Neural cell (in vitro differentiated cells): ENCODE data around the gene SLIT3. TPM values are rescaled to one million over a fixed set of nuclear protein-coding genes. Genes with fewer than 3 reads are reported as not detected.

Source experiments
- H2AFZ ChIP-seq: fragments of 200-600, 300-800 bp; sonication (generic), shearing (Covaris generic); 2 replicates; pipeline ENCODE4 v1.6.0; 2014; ENCODE audit warnings: low read depth, mild to moderate bottlenecking, antibody characterized with exemption, low read length, moderate library complexity
- H3F3A ChIP-seq: fragments of 200-600 bp; shearing (Covaris generic); 2 replicates; pipeline ENCODE4 v1.6.1; 2016; ENCODE audit warnings: mild to moderate bottlenecking, moderate library complexity, mixed read lengths, antibody characterized with exemption, low read length; ENCODE audit not compliant: insufficient read depth, poor library complexity, severe bottlenecking
- H3K27ac ChIP-seq: fragments of 200-600, 300-800 bp; sonication (generic), shearing (Covaris generic); 2 replicates; pipeline ENCODE4 v1.5.1; 2014; ENCODE audit warnings: mild to moderate bottlenecking, low read length, moderate library complexity
- H3K27me3 ChIP-seq: fragments of 300-800, 200-600 bp; sonication (generic), shearing (Covaris generic); 2 replicates; pipeline ENCODE4 v1.6.0; 2014; ENCODE audit warnings: mild to moderate bottlenecking, low read depth, low read length, moderate library complexity; ENCODE audit not compliant: insufficient read depth
- H3K36me3 ChIP-seq: fragments of 300-800, 200-600 bp; sonication (generic), shearing (Covaris generic); 2 replicates; pipeline ENCODE4 v1.5.1; 2014; ENCODE audit warnings: mild to moderate bottlenecking, antibody characterized with exemption, low read length, moderate library complexity; ENCODE audit not compliant: insufficient read depth
- H3K4me2 ChIP-seq: fragments of 300-800, 200-600 bp; sonication (generic), shearing (Covaris generic); 2 replicates; pipeline ENCODE4 v1.6.0; 2014; ENCODE audit warnings: mild to moderate bottlenecking, low read length
- H3K4me3 ChIP-seq: fragments of 300-800, 200-600 bp; sonication (generic), shearing (Covaris generic); 2 replicates; pipeline ENCODE4 v1.5.1; 2014; ENCODE audit warnings: mild to moderate bottlenecking, low read length, moderate library complexity
- H3K79me2 ChIP-seq: fragments of 200-600 bp; shearing (Covaris generic); replicated peaks from 2 replicates; pipeline ENCODE4 v1.6.0; 2014; ENCODE audit warnings: mild to moderate bottlenecking, low read length, moderate library complexity; ENCODE audit not compliant: insufficient read depth
- H3K9ac ChIP-seq: fragments of 300-800, 200-600 bp; sonication (generic), shearing (Covaris generic); 2 replicates; pipeline ENCODE4 v1.6.1; 2016; ENCODE audit warnings: mild to moderate bottlenecking, low read length, mixed read lengths
- H3K9me2 ChIP-seq: fragments of 200-600 bp; shearing (Covaris generic); 2 replicates; pipeline ENCODE4 v1.6.1; 2016; ENCODE audit warnings: mild to moderate bottlenecking, low read length, mixed read lengths; ENCODE audit not compliant: insufficient read depth
- H3K9me3 ChIP-seq: fragments of 200-600, 300-800 bp; sonication (generic), shearing (Covaris generic); 2 replicates; pipeline ENCODE4 v1.6.1; 2016; ENCODE audit warnings: mild to moderate bottlenecking, mixed run types, low read length, moderate library complexity, mixed read lengths
- H4K20me1 ChIP-seq: fragments of 200-600 bp; shearing (Covaris generic); 2 replicates; pipeline ENCODE4 v1.6.1; 2016; ENCODE audit warnings: mild to moderate bottlenecking, mixed run types; ENCODE audit not compliant: insufficient read depth
- CTCF ChIP-seq: fragments of 450-650 bp; IDR thresholded peaks from 2 replicates; pipeline ENCODE4 v1.5.1; 2014; ENCODE audit warnings: antibody characterized with exemption, mild to moderate bottlenecking, moderate library complexity; ENCODE audit not compliant: poor library complexity, severe bottlenecking
- EP300 ChIP-seq: fragments of 450-650 bp; conservative IDR thresholded peaks from 2 replicates; pipeline ENCODE4 v1.6.1; 2014; ENCODE audit warnings: antibody characterized with exemption, mild to moderate bottlenecking, moderate library complexity; ENCODE audit not compliant: poor library complexity, severe bottlenecking
- EZH2 ChIP-seq: fragments of 200-600, 300-800 bp; shearing (Covaris generic), sonication (generic); IDR thresholded peaks from 2 replicates; pipeline ENCODE4 v1.6.1; 2014; ENCODE audit warnings: antibody characterized with exemption, low read length, borderline replicate concordance, mild to moderate bottlenecking; ENCODE audit not compliant: insufficient read depth, poor library complexity, severe bottlenecking
- MXI1 ChIP-seq: fragments of 450-650 bp; conservative IDR thresholded peaks from 2 replicates; pipeline ENCODE4 v1.6.1; 2014; ENCODE audit warnings: antibody characterized with exemption, mild to moderate bottlenecking; ENCODE audit not compliant: poor library complexity, severe bottlenecking
- POLR2AphosphoS5 ChIP-seq: IDR thresholded peaks from 2 replicates; pipeline ENCODE4 v1.6.1; 2012
- RAD21 ChIP-seq: fragments of 450-650 bp; conservative IDR thresholded peaks from 2 replicates; pipeline ENCODE4 v1.6.1; 2014; ENCODE audit warnings: antibody characterized with exemption, mild to moderate bottlenecking, moderate library complexity
- REST ChIP-seq: IDR thresholded peaks from 2 replicates; pipeline ENCODE4 v1.6.1; 2012; ENCODE audit warnings: borderline replicate concordance
- SMC3 ChIP-seq: fragments of 450-650 bp; conservative IDR thresholded peaks from 2 replicates; pipeline ENCODE4 v1.6.1; 2014; ENCODE audit warnings: antibody characterized with exemption, mild to moderate bottlenecking, moderate library complexity; ENCODE audit not compliant: poor library complexity
- TAF1 ChIP-seq: IDR thresholded peaks from 2 replicates; pipeline ENCODE4 v1.6.1; 2012; ENCODE audit warnings: low read depth
- polyA plus RNA-seq: library from polyadenylated mRNA; depleted of rRNA; stranded (reverse); fragments of >200 nt; gene quantifications from 2 replicates; pipeline ENCODE4 v1.2.3, GENCODE V29; 2014

The SLIT3 gene
- polyA plus RNA-seq, 1 donor from 2014 or later, result 1.2 TPM

- Histone ChIP-seq H3K4me2 (no peak overlapping the region), H3F3A (peaks cover 4% of the 10 kb centered on the region)
- TF ChIP-seq EZH2 (no peak), EP300 (no peak), CTCF (no peak), MXI1 (no peak), POLR2AphosphoS5 (no peak), TAF1 (no peak), SMC3 (no peak), REST (no peak), RAD21 (no peak)
These were observed 250.8 kb downstream of the SLIT3 start for GRCh38 chr5:169050146-169050571.

GRCh38 chr5:169049712-169050111 lies 251.2 kb downstream of the SLIT3 start:
- H3K9me2 ChIP-seq, result no peaks in the 10 kb centered on the region
- no peaks in the 10 kb centered on the region for H3K79me2 ChIP-seq
- no peak overlapping the region for H3K4me3 ChIP-seq
- no peaks in the 10 kb centered on the region for H3K27me3 ChIP-seq
- no peaks in the 10 kb centered on the region for H4K20me1 ChIP-seq
- no peak overlapping the region for H3K4me2 ChIP-seq
- no peaks in the 10 kb centered on the region for H3K9me3 ChIP-seq
- H2AFZ ChIP-seq, result no peak overlapping the region
- H3F3A ChIP-seq, result peaks cover 4% of the 10 kb centered on the region
- H3K36me3 ChIP-seq, result no peaks in the 10 kb centered on the region
- H3K27ac ChIP-seq, result no peak overlapping the region
- TF ChIP-seq POLR2AphosphoS5 (no peak), SMC3 (no peak), RAD21 (no peak), TAF1 (no peak), EP300 (no peak), EZH2 (no peak), REST (no peak), CTCF (no peak), MXI1 (no peak)
- no peak overlapping the region for H3K9ac ChIP-seq

More at GRCh38 chr5:169050146-169050571, 250.8 kb downstream of the SLIT3 start:
- no peaks in the 10 kb centered on the region for H4K20me1 ChIP-seq
- H3K27me3 ChIP-seq, result no peaks in the 10 kb centered on the region
- H3K9ac ChIP-seq, result no peak overlapping the region
- H3K27ac ChIP-seq, result no peak overlapping the region
- no peak overlapping the region for H2AFZ ChIP-seq
- no peaks in the 10 kb centered on the region for H3K79me2 ChIP-seq
- no peak overlapping the region for H3K4me3 ChIP-seq
- H3K9me2 ChIP-seq, result no peaks in the 10 kb centered on the region
- H3K9me3 ChIP-seq, result no peaks in the 10 kb centered on the region
- H3K36me3 ChIP-seq, result no peaks in the 10 kb centered on the region
